OCI-LY3 (cell line): ENCODE data around the gene EXOC4.

Source experiments
- H2AFZ ChIP-seq: fragments of 200-600, 300-600 bp; shearing (Covaris generic); 2 replicates; pipeline ENCODE4 v1.6.0; 2014; ENCODE audit warnings: antibody characterized with exemption, low read depth, low read length
- H3K27ac ChIP-seq: fragments of 200-600, 300-600 bp; sonication (generic); 2 replicates; pipeline ENCODE4 v1.5.1; 2014; ENCODE audit warnings: mild to moderate bottlenecking, low read length, moderate library complexity, mixed read lengths
- H3K27me3 ChIP-seq: fragments of 200-600, 300-600 bp; sonication (generic); 2 replicates; pipeline ENCODE4 v1.6.1; 2014; ENCODE audit warnings: low read depth, low read length, mixed read lengths
- H3K36me3 ChIP-seq: fragments of 200-600, 300-600 bp; sonication (generic); replicated peaks from 2 replicates; pipeline ENCODE3; 2014; ENCODE audit warnings: low read depth, low read length, mixed read lengths
- H3K4me1 ChIP-seq: fragments of 300-600, 200-600 bp; sonication (generic); 2 replicates; pipeline ENCODE4 v1.6.1; 2014; ENCODE audit warnings: low read length, mixed read lengths
- H3K4me2 ChIP-seq: fragments of 200-600, 300-600 bp; sonication (generic); 2 replicates; pipeline ENCODE4 v1.6.1; 2014; ENCODE audit warnings: low read length, mixed read lengths
- H3K4me3 ChIP-seq: fragments of 300-600, 200-600 bp; sonication (generic); 2 replicates; pipeline ENCODE4 v1.5.1; 2014; ENCODE audit warnings: antibody characterized with exemption, mild to moderate bottlenecking, low read length, moderate library complexity
- H3K79me2 ChIP-seq: fragments of 300-600, 200-600 bp; shearing (Covaris generic); 2 replicates; pipeline ENCODE4 v1.6.1; 2014; ENCODE audit warnings: mild to moderate bottlenecking, low read length, mixed read lengths
- H3K9ac ChIP-seq: fragments of 300-600, 200-600 bp; shearing (Covaris generic); 2 replicates; pipeline ENCODE4 v1.6.0; 2014; ENCODE audit warnings: mild to moderate bottlenecking, low read length, moderate library complexity
- H3K9me3 ChIP-seq: fragments of 200-600, 300-600 bp; shearing (Covaris generic); 2 replicates; pipeline ENCODE4 v1.6.1; 2014; ENCODE audit warnings: low read length, mixed read lengths; ENCODE audit not compliant: insufficient read depth
- H4K20me1 ChIP-seq: fragments of 200-600, 300-600 bp; sonication (generic); 2 replicates; pipeline ENCODE4 v1.6.1; 2016; ENCODE audit warnings: low read length, mixed read lengths; ENCODE audit not compliant: insufficient read depth
- EZH2phosphoT487 ChIP-seq: fragments of 200-600 bp; shearing (Covaris generic); IDR thresholded peaks from 2 replicates; pipeline ENCODE4 v1.6.1; 2018; ENCODE audit warnings: antibody characterized with exemption, mixed run types, low read depth
- TF ChIP-seq, protein P1 (sequence below): fragments of 200-600, 300-600 bp; sonication (generic); IDR thresholded peaks from 2 replicates; pipeline ENCODE4 v1.5.1; 2014; ENCODE audit warnings: antibody characterized with exemption, low read length, low read depth

Gene EXOC4

DNA sequence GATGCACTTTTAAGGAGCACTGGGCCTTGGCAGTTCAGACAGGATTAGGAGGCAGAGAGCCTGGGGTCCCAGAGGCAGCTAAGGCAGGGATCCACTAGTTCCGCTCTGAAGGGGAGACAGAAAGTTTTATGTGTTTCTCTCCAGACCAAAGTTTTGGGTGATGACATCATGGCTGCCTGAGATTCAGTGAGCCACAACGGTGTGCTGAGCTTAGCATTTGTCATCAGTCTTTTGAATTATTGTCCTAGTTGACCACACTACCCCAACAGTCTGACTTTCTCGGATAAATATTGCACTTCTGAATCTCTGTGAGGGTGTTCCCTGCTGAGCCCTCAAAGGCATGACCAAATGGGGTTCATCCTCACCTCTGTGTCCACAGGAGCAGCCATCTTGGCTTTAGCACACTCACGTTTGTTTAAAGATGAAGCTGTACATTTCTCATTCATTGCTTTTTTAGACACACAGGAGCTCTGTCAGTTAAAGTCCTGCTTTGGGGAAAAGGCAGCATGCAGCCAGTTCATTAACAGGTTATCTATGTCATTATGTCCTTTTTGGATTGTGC is 576.5 kb downstream of the EXOC4 start:
- Histone ChIP-seq H3K27me3 (no peaks in the 10 kb centered on the region), H3K27ac (no peak overlapping the region), H3K4me2 (no peak overlapping the region), H3K9ac (no peak overlapping the region), H3K4me3 (no peak overlapping the region), H3K36me3 (peaks cover 4% of the 10 kb centered on the region), H3K4me1 (peaks cover 12% of the 10 kb centered on the region), H2AFZ (no peak overlapping the region), H3K9me3 (no peaks in the 10 kb centered on the region), H4K20me1 (no peaks in the 10 kb centered on the region), H3K79me2 (no peaks in the 10 kb centered on the region)
- TF ChIP-seq EZH2phosphoT487, result no peak
- TF ChIP-seq, protein P1, sequence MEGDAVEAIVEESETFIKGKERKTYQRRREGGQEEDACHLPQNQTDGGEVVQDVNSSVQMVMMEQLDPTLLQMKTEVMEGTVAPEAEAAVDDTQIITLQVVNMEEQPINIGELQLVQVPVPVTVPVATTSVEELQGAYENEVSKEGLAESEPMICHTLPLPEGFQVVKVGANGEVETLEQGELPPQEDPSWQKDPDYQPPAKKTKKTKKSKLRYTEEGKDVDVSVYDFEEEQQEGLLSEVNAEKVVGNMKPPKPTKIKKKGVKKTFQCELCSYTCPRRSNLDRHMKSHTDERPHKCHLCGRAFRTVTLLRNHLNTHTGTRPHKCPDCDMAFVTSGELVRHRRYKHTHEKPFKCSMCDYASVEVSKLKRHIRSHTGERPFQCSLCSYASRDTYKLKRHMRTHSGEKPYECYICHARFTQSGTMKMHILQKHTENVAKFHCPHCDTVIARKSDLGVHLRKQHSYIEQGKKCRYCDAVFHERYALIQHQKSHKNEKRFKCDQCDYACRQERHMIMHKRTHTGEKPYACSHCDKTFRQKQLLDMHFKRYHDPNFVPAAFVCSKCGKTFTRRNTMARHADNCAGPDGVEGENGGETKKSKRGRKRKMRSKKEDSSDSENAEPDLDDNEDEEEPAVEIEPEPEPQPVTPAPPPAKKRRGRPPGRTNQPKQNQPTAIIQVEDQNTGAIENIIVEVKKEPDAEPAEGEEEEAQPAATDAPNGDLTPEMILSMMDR, result no peak

DNA sequence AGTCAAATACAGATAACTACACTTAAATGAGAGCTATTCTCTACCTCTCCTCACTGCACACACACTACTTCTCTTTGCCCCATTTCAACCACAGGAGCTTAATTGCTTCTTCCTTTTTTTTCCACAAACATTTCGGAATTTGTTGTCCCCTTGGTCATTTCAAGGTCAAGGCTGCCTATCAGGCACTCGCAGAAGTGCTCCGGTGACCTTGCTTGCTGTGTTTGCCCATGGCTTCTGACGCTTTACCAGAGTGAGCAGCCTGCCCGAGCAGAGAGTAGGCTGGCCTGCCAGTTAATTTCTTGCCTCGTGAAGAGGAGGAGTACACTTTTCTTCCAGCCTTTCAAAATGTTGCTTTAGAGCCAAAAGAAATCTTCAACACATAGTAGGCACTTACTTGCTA is 577.2 kb downstream of the EXOC4 start:
- no peaks in the 10 kb centered on the region for H3K79me2 ChIP-seq
- H3K36me3 ChIP-seq, result peaks cover 4% of the 10 kb centered on the region
- no peak overlapping the region for H3K9ac ChIP-seq
- H3K4me3 ChIP-seq, result no peak overlapping the region
- H3K4me1 ChIP-seq, result peaks cover 12% of the 10 kb centered on the region
- no peak overlapping the region for H3K4me2 ChIP-seq
- H2AFZ ChIP-seq, result no peak overlapping the region
- TF ChIP-seq, protein P1, result no peak
- no peak for TF ChIP-seq EZH2phosphoT487
- H4K20me1 ChIP-seq, result no peaks in the 10 kb centered on the region
- no peaks in the 10 kb centered on the region for H3K27me3 ChIP-seq
- no peaks in the 10 kb centered on the region for H3K9me3 ChIP-seq
- H3K27ac ChIP-seq, result no peak overlapping the region

DNA sequence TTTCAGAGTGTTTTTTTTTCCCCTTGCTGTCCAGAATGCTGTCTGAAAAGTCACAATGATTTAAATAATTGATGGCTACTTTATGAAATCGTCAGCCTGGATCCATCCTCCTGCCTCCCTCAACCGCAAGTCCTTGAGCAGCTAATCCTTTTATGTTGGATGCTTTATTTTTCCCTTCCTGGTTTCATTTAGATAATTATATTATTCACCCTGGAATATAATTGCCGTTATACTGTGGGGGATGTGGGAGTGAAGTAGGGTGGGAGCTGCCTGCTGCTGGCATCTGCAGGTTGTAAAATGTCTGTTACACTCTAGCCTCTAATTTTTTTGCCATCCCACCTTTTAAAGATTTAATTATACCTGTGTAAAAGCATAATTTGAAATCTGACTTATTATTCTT is 583.8 kb downstream of the EXOC4 start:
- Histone ChIP-seq H3K4me1 (no peaks in the 10 kb centered on the region), H3K27me3 (no peaks in the 10 kb centered on the region), H3K27ac (no peak overlapping the region), H3K4me3 (no peak overlapping the region), H3K9me3 (no peaks in the 10 kb centered on the region), H4K20me1 (no peaks in the 10 kb centered on the region), H3K4me2 (no peak overlapping the region), H3K79me2 (no peaks in the 10 kb centered on the region), H2AFZ (no peak overlapping the region), H3K9ac (no peak overlapping the region), H3K36me3 (peaks cover 4% of the 10 kb centered on the region)
- TF ChIP-seq, protein P1, result no peak
- TF ChIP-seq EZH2phosphoT487, result no peak

DNA sequence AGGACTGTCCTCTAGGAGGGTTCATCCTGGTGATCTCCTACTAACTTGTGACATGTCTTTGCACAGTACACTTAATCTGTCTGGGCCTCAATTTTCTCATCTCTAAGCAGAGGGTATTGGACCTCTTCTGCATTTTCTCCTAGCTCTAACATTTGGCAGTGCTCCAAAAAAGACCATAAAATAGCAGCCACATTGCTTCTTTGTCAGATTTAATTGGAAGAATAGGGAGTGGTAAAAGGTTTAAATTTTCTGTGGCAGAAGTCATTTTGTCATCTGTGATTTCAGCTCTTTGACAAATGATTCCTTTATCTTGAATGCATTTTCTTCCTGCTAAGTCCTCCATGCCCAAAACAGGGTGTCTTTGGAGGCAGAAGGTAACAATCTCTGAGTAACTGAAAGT is 584.3 kb downstream of the EXOC4 start:
- no peak overlapping the region for H3K4me2 ChIP-seq
- TF ChIP-seq, protein P1, result no peak
- TF ChIP-seq EZH2phosphoT487, result no peak
- no peak overlapping the region for H3K4me3 ChIP-seq
- H3K4me1 ChIP-seq, result no peaks in the 10 kb centered on the region
- no peaks in the 10 kb centered on the region for H3K36me3 ChIP-seq
- no peak overlapping the region for H3K9ac ChIP-seq
- H3K9me3 ChIP-seq, result no peaks in the 10 kb centered on the region
- no peak overlapping the region for H2AFZ ChIP-seq
- H3K79me2 ChIP-seq, result no peaks in the 10 kb centered on the region
- H3K27me3 ChIP-seq, result no peaks in the 10 kb centered on the region
- no peak overlapping the region for H3K27ac ChIP-seq
- H4K20me1 ChIP-seq, result no peaks in the 10 kb centered on the region
